ENCODE data around the gene HORMAD2.
A peak's percentile ranks its signal among the peaks of the same experiment; 100 is the strongest.
"Not testable (repeated sequence)": the region's sequence is repeated elsewhere in the genome, so short reads cannot be mapped to it uniquely, and the experiment has no call there.

HORMAD2 gene

DNA sequence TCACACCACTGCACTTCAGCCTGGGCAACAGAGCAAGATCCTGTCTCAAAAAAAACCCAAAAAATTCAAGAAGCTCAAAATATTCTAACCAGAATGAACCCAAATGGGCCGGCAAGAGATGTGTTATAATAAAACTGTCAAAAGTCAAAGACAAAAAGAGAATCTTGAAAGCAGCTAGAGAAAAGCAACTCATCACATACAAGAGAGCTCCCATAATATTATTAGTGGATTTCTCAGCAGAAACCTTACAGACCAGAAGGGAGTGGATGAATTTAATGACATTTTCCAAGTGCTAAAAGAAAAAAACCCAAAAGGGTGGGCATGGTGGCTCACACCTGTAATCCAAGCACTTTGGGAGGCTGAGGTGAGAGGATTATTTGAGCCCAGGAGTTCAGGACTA is 22.9 kb upstream of the HORMAD2 start:
- no peak for DNase-seq (ENCODE audit: low spot score)

DNA sequence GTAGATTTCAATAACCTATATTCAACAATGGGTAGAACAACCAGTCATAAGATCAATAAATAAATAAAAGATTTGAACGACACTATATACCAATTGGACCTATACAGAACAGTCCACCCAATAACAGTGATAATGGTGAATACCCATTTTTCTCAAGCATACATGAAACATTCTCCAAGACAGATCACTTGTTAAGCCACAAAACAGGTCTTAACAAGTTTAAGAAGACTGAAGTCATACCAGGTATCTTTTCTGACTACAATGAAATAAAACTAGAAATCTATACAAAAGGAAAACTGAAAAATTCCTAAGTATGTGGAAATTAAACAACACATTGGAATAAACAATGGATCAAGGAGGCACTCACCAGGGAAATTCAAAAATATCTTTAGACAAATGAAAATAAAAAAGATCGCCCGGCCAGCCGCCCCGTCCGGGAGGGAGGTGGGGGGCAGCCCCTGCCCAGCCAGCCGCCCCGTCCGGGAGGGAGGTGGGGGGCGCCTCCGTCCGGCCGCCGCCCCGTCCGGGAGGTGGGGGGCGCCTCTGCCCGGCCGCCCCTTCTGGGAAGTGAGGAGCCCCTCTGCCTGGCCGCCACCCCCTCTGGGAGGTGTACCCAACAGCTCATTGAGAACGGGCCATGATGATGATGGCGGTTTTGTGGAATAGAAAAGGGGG is 20.8 kb upstream of the HORMAD2 start:
- not testable (repeated sequence) for DNase-seq (ENCODE audit: low spot score)

DNA sequence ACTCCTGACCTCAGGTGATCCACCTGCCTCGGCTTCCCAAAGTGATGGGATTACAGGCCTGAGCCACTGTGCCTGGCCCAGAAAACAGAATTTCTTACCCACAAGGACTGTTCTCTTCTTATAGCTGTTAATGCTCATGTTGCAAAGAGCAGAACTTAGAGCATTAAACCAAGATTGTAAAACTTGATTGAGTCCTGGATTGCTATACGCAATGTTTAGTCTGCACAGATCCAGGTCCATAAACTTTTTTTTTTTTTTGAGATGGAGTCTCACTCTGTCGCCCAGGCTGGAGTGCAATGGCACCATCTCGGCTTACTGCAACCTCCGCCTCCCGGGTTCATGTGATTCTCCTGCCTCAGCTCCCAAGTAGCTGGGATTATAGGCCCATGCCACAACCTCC is 19.2 kb upstream of the HORMAD2 start:
- not testable (repeated sequence) for DNase-seq (ENCODE audit: low spot score)

DNA sequence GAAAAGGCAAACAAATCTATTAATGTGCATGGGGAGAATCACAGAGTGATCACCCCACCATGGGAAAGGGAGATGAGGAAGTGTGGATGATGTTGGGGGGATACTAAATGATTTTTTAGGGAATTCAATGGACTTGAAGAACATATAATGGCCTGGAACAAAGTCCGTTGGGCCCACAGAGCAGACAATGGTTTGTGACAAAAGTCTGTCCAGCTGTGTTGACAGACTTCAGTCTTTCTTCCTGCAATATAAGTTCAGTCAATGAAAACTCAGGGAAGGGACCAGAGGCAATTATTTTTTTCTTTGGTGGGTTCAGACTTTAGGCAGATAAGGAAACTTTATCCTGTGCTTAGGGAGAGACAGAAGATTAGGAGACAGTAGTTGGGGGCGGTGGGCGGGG is 18.0 kb upstream of the HORMAD2 start:
- no peak for DNase-seq (ENCODE audit: low spot score)

DNA sequence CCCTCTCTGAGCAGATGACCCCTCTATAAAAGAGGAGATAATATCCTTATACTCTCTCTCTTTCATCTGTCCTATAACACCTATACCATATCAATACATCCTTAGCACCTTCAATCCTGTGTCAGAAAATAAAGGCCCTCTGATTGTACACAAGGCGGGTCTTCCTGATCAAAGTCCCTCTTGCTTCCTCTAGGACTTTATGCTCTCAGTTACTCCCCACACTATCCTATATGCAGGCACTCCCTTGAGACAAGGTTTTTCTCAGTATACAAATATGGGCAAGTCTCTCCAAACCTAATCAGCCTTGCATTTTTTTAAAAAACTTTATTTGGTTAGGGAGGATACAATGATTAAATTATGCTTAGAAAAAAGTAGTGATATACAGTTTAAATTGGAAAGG is 17.3 kb upstream of the HORMAD2 start:
- DNase-seq (ENCODE audit: low spot score) = no peak

DNA sequence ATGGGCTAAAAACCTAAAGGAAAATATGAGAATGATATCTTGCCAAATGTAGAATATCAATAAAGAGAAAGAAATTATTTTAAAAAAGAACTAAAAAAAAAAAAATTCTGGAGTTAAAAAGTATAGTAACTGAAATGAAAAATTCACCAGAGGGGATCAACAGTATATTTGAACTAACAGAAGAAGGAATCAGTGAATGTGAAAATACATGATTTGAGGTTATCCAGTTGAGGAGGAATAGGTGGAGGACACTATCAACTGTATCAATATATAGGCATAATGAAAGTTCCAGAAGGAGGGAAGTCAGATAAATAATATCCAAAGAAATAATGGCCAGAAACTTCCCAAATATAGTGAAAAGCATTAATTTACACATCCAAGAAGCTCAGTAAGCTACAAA is 16.1 kb upstream of the HORMAD2 start:
- no peak for DNase-seq (ENCODE audit: low spot score)

DNA sequence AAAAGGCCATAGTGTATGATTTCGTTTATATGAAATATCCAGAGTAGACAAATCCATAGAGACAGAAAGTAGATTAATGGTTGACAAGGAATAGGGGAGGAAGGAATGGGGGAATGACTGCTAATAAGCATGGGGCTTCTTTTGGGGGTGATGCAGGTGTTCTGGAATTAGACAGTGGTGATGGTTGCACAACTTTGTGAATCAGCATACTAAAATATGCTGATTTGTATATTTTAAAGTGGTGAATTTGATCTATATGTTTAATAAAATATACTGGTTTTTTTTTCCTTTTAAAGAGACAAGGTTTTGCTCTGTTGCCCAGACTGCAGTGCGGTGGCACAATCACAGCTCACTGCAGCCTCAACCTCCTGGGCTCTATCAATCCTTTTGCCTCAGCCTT is 6.5 kb upstream of the HORMAD2 start:
- DNase-seq (ENCODE audit: low spot score) = no peak

DNA sequence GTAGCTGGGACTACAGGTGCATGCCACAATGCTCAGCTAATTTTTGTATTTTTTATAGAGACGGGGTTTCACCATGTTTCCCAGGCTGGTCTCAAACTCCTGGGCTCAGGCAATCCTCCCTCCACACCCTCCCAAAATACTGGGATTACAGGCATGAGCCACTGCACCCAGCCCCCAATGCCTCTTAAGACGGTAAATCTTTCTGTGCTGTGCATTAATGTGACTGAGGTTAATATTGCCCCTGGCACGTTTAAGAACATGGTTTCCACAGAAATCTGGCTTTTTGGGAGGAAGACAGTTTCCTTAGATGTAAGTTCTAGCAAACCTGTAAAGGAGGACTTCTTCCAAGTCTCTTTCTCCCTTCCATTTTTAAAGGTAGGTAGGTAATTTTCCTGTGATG is 6.1 kb upstream of the HORMAD2 start:
- no peak for DNase-seq (ENCODE audit: low spot score)

DNA sequence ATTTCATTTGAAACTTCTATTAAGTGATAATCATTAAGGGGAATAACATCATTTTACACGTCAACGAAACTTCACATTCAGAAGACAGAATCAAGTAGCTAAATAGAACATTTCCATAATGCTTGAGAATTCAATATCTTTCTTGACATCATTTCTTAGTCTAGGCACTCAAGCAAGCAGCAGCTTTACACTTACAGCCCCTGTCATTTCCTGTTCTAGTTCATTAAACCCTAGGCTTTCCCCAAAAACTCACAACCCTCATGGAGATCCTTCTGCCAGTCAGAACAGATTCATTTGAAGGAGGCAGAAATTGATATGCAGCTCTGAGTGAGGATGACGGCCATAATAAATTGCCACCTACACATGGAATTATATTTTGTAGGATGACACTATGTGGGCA is 5.3 kb upstream of the HORMAD2 start:
- no peak for DNase-seq (ENCODE audit: low spot score)

DNA sequence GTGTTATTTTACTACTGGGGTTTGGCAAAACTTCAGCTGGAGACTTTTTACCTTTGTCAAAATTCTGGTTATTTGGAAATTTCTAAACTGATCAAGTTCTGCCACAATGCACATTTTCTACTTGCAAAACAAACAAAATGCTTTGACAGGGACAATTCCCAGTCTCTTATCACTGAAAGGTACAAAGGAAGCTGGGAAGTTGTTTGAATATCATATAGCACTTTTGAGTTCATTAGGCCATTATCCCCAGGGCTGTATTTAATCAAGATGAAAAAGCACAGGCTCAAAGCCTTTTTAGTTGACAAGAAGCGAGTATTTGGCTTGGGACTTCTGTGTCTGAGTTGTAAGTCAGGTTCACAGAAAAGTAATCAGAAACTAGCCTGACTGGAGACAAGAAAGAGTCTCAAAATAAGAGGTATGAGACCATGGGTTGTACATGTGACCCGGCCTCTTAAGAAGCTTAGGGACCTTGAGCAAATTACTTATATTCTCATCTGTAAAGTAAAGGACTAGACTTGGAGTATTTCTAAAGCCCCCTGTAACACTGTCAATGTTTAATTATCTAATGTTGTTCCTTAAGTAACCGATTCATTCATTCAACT is 2.9 kb upstream of the HORMAD2 start:
- no peak for DNase-seq (ENCODE audit: low spot score)

DNA sequence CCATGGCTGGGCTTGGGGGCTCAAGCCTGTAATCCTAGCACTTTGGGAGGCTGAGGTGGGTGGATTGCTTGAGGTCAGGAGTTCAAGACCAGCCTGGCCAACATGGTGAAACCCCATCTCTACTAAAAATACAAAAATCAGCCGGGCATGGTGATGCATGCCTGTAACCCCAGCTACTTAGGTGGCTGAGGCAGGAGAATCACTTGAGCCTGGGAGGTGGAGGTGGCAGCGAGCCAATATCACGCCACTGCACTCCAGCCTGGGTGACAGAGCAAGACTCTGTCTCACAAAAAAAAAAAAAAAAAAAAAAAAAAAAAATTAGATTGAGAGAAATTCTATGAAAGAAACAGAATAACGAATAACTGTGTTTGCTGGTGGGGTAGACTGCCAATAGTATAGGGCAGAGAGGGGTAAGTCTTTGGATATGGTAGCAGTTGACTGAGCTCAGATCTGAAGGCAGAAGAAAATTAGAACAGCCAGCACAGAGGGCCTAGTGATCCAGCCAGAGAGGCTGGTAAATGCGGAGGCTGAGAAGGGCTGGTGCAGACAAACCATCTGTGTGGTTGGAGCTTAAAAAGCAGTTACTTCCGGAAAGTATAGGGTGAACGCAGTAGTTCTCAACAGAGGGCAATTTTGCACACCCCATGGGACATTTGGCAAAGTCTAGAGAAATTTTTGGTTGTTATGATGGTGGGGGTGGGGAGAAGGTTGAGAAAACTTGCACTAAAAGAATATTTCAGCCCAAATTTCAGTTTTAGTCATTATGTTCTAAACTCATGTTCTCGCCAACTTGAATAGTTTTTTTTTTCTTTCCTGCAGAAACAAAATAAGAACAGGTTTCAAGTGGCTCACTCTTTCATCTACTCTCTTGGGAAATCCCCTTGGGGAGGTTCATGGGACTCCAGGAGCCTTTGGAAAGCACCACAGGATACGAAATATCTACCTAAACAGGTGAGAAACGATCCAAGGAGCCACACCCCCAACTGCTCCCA is 1.6 kb upstream of the HORMAD2 start:
- DNase-seq (ENCODE audit: low spot score) = peak; percentile 24

DNA sequence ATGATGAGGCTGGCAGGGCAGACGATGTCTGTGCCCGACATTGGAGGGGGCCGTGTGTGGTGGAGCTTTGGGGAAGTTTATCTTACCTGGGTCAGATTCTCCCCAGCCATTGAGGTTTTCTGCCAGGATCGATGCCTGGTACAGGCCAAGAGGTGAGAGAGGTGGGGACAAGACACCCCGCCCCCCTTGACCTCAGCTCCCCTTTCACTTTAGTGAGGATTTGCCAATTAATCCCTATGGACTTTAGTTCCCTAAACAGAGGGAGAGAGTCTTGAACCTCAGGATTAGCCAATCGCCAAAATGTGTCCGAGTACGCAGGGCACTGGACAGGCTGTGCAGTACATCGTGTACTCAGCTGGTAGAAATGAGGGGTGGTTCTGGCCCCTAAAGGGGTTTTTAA is 541 bp downstream of the HORMAD2 start:
- DNase-seq (ENCODE audit: low spot score) = no peak

DNA sequence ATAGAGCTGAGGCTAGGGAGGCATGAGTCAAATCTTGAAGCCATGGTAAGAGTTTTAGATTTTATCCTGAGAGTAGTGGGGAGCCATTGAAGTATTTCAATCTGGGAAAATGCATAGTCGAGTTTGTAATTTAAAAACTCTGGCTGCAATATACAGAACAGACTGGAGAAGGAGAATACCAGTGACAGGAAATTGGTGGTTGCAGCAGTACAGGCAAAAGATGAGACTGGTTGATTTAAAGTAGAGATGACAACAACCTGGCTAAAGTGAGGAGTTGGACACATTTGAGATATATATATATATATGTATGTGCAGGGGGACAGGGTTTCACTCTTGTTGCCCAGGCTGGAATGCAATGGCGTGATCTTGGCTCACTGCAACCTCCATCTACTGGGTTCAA is 6.2 kb downstream of the HORMAD2 start:
- DNase-seq (ENCODE audit: low spot score) = no peak

DNA sequence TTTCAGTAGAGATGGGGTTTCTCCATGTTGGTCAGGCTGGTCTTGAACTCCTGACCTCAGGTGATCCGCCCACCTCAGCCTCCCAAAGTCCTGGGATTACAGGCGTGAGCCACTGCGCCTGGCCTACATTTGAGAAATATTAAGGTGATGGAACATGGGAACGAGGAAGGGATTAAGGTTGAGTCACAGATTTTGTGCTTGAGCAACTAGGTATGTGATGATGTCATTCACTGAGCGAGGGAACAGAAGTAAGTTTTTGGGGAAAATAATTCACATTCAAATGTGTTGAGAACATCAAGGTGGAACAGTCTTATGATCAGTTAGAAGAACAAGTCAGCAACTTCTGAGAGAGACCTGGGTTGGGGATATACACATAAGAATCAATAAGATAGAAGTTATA is 6.8 kb downstream of the HORMAD2 start:
- DNase-seq (ENCODE audit: low spot score) = not testable (repeated sequence)

DNA sequence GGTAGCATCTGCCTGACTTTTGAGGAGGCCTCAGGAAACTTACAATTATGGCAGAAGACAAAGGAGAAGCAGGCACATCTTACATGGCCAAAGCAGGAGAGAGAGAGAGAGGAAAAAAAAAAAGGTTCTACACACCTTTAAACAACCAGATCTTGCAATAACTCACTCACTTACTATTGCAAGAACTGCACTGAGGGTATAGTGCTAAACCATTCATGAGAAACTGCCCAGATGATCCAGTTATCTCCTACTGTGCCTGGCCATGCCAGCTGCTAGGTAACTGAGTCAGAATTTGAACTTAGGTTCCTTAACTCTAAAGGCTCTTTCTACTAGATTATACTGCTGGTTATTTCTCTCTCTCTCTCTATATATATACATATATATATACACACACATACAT is 7.3 kb downstream of the HORMAD2 start:
- no peak for DNase-seq (ENCODE audit: low spot score)

DNA sequence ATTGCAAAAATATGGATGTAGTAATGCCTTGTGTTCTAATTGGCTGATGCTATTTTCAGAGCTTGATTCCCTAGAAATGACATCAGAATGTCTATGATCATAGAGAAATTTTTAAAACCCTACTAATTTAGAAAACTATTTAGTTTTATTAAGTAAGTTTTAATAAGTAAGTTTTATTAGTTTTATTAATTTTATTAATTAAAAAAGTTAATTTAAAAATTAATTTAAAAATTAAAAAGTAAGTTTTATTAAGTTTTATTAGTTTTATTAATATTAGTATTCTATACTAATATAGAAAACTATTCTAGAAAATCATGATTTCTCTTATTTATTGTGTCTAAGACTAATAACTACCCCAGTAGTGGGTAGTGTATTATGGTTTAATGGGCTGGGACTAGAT is 8.2 kb downstream of the HORMAD2 start:
- no peak for DNase-seq (ENCODE audit: low spot score)

DNA sequence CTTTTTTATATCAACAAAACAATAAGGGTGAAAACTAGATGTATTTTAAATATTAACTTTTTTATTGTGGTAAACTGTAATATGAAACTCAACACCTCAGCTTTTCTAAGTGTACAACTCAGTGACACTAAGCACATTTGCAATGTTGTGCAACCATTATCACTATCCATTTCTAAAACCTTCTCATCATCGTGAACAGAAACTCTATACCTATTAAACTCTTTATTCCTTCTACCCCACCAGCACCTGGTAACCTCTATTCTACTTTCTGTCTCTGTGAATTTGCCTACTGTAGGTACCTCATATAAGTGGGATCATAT is 9.4 kb downstream of the HORMAD2 start:
- no peak for DNase-seq (ENCODE audit: low spot score)

DNA sequence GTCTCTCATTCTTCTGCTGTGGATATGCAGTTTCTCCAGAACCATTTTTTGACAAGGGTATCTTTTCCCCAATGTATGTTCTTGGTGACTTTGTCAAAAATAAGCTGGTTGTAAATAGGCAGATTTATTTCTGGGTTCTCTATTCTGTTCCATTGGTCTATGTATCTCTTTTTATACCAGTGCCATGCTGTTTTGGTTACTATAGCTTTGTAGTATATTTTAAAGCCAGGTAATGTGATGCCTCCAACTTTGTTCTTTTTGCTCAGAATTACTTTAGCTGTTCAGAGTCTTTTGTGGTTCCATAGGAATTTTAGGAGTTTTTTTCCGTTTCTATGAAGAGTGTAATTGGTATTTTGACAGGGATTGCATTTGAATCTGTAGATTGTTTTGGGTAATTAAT is 12.4 kb downstream of the HORMAD2 start:
- DNase-seq (ENCODE audit: low spot score) = no peak

DNA sequence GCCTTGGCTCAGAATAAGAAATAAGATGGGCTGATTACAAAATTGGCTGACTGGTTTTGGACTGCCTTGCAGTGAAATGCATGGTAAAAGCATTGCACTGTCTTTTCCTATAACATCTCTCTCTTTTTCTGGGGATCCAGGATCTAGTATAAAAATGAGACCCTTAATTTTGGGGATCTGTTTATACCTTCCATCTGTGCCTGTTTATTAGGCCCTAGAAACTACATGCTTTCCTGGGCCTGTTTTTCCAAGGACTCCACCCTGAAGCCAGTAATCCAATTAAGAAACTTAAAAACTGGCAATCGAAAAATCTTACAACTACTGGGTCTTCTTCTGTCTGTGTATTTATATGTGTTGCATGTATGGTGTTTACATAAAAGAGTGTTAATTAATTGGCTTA is 14.5 kb downstream of the HORMAD2 start:
- no peak for DNase-seq (ENCODE audit: low spot score)

DNA sequence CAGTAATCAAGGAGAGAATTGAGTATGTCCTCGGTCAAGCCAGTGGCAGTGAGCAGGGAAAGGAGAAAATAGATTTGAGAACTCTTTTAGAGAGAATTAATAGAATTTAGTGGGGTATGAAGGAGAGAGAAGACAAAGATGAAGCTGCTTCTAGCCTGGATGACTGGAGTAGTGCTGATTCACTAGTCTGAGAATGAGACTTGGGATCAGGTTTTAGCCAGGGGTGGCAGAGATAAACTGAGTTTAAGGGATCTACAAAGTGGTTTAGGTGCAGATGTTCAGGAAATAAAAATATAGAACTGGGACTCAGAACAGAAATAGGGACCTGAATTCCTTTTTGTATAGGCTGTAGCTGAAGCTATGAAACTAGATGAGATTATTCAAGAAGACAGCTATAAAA is 17.6 kb downstream of the HORMAD2 start:
- DNase-seq (ENCODE audit: low spot score) = no peak

DNA sequence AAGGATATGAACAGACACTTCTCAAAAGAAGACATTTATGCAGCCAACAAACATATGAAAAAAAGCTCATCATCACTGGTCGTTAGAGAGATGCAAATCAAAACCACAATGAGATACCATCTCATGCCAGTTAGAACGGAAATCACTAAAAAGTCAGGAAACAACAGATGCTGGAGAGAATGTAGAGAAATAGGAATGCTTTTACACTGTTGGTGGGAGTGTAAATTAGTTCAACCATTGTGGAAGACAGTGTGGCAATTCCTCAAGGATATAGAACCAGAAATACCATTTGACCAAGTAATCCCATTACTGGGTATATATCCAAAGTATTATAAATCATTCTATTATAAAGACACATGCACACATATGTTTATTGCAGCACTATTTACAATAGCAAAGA is 20.5 kb downstream of the HORMAD2 start:
- DNase-seq (ENCODE audit: low spot score) = not testable (repeated sequence)

DNA sequence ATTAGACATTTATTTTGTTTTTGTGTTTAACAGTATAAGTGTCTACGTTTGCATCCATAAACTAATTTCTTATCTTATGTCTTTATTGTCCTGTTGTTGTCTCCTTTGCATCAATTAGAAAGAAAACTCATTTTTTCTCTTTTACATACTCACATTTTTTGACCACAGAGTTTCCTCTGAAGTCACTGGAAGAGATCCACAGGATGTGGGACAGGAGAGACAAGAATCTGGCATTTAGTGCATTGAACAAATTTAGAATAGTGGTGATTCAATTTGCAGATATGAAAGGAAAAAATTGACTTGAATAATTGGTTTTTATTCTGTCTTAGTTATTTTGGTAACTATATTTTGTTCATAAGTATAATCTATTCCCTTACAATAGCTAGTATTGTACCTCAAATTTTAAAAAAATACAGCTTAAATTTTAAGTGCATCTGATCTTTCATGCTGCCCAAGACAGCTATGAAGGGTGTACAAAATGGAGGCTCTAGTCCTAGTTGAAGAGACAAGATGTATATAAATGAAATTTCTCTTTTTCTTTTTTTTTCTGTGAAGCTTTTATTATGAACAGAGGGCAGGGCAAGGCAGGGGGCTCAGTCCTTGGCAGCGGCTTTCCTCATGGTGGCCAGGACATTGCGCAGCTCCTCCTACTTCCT is 24.4 kb downstream of the HORMAD2 start:
- DNase-seq (ENCODE audit: low spot score) = peak; percentile 21

DNA sequence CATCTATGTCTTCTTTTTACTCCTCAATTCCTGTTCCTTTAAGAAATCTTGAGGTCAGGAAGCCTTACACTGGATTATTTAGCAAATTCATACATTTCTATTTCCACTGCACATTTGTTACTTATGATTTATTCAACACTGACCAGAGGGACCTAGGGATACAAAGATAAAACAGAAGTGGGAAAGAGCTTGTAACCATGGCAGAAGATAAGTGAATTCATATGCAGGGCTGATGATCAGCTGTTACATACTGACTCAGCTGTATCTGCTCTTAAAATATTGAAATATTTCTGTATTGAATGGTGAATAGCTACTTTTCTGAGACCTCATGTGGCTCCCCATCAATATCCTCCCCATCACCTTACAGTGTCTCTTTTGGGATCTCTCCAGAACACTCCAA is 25.2 kb downstream of the HORMAD2 start:
- no peak for DNase-seq (ENCODE audit: low spot score)

Measured in CD4-positive, alpha-beta T cell treated with Interleukin-2 at 100 ng/mL for 4 hours (primary cell).